HFFc6 (cell line): ENCODE measurements around the gene DPP7. TPM values are rescaled to one million over a fixed set of nuclear protein-coding genes. Genes with fewer than 3 reads are reported as not detected.

ENCODE experiments used
- DNase-seq: peaks from one replicate; pipeline ENCODE4 v3.0.0-alpha.2; 2018
- H3K27ac Mint-ChIP-seq: 2 replicates; pipeline ENCODE4 v1.8.0; 2020; ENCODE audit warnings: mild to moderate bottlenecking, mixed read lengths
- H3K27me3 Mint-ChIP-seq: 2 replicates; pipeline ENCODE4 v1.8.0; 2021; ENCODE audit warnings: mild to moderate bottlenecking, moderate library complexity, mixed read lengths; ENCODE audit not compliant: insufficient read depth
- H3K36me3 Mint-ChIP-seq: 2 replicates; pipeline ENCODE4 v1.8.0; 2021; ENCODE audit warnings: low read depth, mixed read lengths
- H3K4me1 Mint-ChIP-seq: 2 replicates; pipeline ENCODE4 v1.8.0; 2020; ENCODE audit warnings: low read depth, mixed read lengths
- H3K4me3 Mint-ChIP-seq: 2 replicates; pipeline ENCODE4 v1.8.0; 2020; ENCODE audit warnings: mild to moderate bottlenecking, moderate library complexity, mixed read lengths
- H3K9me3 Mint-ChIP-seq: 2 replicates; pipeline ENCODE4 v1.8.0; 2020; ENCODE audit warnings: mild to moderate bottlenecking, mixed read lengths
- long read RNA-seq: library from polyadenylated mRNA; unstranded; transcript quantifications from one replicate; pipeline ENCODE4 v2.0.0, GENCODE V29; 2019
- total RNA-seq, 6 experiments: library from RNA; stranded (reverse); fragmentation: NEBNext Ultra II Directional; extraction: Animal tissue kit (Norgen Biotek cat#: 25700); gene quantifications; 2 replicates in 1 of 6; 3 replicates in 5 of 6; pipeline ENCODE4 v1.2.3, GENCODE V29; 2021
- TF ChIP-seq, protein P1 (sequence below): fragments of 200-600 bp; sonication (generic); IDR thresholded peaks from 2 replicates; pipeline ENCODE4 v1.5.0; 2021; ENCODE audit warnings: antibody characterized with exemption, mild to moderate bottlenecking

DPP7 gene
- total RNA-seq = 10 to 100 TPM; 47.5 to 90.2 (median 51.1) TPM
- long read RNA-seq, transcript DPP7-201 (13 exons, 1,590 nt) = major isoform, 32 of 94 reads
- long read RNA-seq, partial matches to known transcripts = 24 of 94 reads
- long read RNA-seq, other reads (novel, unspliced or antisense) = 38 of 94 reads

DNA sequence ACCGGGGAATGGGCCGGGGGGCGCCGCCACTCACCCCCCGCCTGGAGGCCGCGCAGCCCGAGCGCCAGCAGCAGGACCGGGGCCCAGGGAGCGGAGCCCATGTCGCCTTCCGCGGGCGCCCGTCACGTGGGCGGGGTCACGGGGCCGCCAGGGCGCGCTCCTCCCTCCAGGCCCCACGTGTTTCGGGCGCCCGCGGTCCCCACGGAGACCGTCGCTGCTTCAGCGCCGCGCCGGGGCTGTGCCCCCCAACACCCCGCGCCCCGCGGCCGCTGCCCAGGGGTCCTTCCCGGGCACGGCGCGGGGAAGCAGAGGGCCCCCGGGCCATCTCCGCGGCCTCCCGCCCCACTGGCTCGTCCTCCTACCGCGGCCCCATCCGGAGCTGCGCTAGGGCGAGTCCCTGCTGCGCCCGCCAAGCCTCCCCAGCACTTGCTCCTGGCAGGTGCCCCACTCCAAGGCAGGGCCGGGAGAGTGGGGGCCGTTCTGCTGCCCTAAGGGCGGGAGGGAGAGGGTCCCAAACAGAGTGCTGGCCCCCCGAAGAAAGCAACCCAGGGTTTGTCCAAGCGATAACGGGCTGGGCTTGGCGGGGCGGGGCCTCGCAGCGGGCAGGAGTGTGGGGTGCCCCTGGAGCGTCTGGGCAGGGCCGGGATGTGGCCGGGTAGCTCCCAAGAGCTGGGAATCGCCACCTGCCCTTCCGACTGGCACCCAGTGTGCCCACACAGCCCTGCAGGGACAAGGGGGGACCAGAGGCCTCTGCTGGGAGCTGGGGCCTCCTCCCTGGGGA lies at the start of gene DPP7:
TSS of gene DPP7 (minus strand) at position 121 of the 781 bp plus-strand sequence. CDS start at position 101, 20 bp downstream.
- no peak within 1 kb of the TSS for H3K27ac Mint-ChIP-seq
- peak within 1 kb of the TSS; percentile 53 for H3K4me3 Mint-ChIP-seq
- peak; percentile 12 for DNase-seq
- H3K36me3 Mint-ChIP-seq = no peaks in the 10 kb centered on the region
- H3K4me1 Mint-ChIP-seq = no peaks in the 10 kb centered on the region
- H3K9me3 Mint-ChIP-seq = no peaks in the 10 kb centered on the region
- TF ChIP-seq, protein P1, sequence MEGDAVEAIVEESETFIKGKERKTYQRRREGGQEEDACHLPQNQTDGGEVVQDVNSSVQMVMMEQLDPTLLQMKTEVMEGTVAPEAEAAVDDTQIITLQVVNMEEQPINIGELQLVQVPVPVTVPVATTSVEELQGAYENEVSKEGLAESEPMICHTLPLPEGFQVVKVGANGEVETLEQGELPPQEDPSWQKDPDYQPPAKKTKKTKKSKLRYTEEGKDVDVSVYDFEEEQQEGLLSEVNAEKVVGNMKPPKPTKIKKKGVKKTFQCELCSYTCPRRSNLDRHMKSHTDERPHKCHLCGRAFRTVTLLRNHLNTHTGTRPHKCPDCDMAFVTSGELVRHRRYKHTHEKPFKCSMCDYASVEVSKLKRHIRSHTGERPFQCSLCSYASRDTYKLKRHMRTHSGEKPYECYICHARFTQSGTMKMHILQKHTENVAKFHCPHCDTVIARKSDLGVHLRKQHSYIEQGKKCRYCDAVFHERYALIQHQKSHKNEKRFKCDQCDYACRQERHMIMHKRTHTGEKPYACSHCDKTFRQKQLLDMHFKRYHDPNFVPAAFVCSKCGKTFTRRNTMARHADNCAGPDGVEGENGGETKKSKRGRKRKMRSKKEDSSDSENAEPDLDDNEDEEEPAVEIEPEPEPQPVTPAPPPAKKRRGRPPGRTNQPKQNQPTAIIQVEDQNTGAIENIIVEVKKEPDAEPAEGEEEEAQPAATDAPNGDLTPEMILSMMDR = peak; percentile 21; the same call in 1 of the 2 replicates
- H3K27me3 Mint-ChIP-seq = no peaks in the 10 kb centered on the region; the same call in 1 of the 2 replicates

DNA sequence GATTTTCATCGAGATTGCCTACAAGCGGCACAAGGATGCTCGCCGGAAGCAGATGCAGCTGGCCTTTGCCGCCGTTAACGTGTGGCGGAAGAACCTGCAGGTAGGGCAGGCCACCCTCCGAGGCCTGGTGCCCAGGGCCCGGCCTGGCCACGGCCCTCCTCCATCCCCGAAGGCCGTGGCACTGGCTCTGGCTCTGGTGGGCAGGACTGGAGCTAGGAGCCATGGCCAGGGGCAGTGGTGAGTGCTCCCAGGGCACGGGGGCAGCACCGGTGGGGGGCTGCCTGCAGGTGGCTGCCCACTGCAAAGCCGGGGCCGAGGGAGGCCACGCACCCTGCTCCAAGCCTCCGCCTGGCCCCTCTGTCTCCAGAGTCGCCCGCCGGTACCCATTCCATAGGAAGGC lies 49.3 kb upstream of the DPP7 start:
- no peak for DNase-seq
- no peak overlapping the region for H3K4me3 Mint-ChIP-seq

DNA sequence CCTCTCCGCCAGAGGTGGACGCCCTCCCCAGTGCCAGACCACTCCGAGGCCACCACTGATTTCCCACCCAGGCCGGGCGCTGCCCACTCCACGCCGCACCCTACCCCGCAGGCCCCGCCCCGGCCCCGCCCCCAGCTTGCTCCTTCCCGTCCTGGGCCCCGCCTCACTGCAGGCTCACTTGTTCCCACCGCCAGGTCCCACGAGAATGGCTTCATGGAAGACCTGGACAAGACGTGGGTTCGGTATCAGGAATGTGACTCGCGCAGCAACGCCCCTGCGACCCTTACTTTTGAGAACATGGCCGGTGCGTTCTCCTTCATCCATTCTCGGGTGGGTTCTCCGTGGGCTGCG lies 48.8 kb upstream of the DPP7 start:
- Mint-ChIP-seq H3K27me3 (peaks cover 33% of the 10 kb centered on the region), H3K27ac (no peak overlapping the region), H3K4me1 (no peaks in the 10 kb centered on the region), H3K36me3 (no peaks in the 10 kb centered on the region), H3K9me3 (no peaks in the 10 kb centered on the region), H3K4me3 (peak overlapping the region; percentile 71)
- no peak for DNase-seq
- TF ChIP-seq, protein P1 = no peak

More for the DNA sequence above, 49.3 kb upstream of the DPP7 start:
- Mint-ChIP-seq H3K27ac (no peak overlapping the region), H3K9me3 (no peaks in the 10 kb centered on the region), H3K36me3 (no peaks in the 10 kb centered on the region), H3K27me3 (peaks cover 34% of the 10 kb centered on the region), H3K4me1 (no peaks in the 10 kb centered on the region)
- TF ChIP-seq, protein P1 = no peak

DNA sequence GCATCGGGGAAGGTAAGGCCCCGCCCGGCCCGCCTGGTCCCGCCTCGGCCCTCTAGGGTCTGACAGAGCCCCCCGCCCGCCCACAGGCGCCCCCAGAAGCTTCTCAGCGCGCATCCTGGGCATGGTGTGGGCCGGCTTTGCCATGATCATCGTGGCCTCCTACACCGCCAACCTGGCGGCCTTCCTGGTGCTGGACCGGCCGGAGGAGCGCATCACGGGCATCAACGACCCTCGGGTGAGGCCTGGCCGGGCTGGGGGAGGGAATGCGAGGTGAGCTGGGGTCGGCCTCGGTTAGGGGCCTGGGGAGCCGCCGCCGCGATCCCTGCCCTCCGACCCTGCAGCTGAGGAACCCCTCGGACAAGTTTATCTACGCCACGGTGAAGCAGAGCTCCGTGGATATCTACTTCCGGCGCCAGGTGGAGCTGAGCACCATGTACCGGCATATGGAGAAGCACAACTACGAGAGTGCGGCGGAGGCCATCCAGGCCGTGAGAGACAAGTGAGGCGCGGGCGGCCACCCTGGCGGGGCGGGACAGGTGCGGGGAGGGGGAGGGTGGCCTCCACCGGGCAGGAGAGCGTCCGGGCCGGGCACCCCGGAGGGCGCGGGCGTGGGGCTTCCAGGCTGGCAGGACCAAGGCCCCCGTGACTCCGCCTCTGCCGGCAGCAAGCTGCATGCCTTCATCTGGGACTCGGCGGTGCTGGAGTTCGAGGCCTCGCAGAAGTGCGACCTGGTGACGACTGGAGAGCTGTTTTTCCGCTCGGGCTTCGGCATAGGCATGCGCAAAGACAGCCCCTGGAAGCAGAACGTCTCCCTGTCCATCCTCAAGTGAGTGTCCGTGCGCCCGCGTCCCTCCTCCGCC lies 48.2 kb upstream of the DPP7 start:
- Mint-ChIP-seq H3K4me3 (peak overlapping the region; percentile 71), H3K9me3 (no peaks in the 10 kb centered on the region), H3K36me3 (no peaks in the 10 kb centered on the region), H3K27ac (no peak overlapping the region), H3K27me3 (peaks cover 33% of the 10 kb centered on the region), H3K4me1 (no peaks in the 10 kb centered on the region)
- TF ChIP-seq, protein P1 = no peak
- DNase-seq = peak; percentile 21

DNA sequence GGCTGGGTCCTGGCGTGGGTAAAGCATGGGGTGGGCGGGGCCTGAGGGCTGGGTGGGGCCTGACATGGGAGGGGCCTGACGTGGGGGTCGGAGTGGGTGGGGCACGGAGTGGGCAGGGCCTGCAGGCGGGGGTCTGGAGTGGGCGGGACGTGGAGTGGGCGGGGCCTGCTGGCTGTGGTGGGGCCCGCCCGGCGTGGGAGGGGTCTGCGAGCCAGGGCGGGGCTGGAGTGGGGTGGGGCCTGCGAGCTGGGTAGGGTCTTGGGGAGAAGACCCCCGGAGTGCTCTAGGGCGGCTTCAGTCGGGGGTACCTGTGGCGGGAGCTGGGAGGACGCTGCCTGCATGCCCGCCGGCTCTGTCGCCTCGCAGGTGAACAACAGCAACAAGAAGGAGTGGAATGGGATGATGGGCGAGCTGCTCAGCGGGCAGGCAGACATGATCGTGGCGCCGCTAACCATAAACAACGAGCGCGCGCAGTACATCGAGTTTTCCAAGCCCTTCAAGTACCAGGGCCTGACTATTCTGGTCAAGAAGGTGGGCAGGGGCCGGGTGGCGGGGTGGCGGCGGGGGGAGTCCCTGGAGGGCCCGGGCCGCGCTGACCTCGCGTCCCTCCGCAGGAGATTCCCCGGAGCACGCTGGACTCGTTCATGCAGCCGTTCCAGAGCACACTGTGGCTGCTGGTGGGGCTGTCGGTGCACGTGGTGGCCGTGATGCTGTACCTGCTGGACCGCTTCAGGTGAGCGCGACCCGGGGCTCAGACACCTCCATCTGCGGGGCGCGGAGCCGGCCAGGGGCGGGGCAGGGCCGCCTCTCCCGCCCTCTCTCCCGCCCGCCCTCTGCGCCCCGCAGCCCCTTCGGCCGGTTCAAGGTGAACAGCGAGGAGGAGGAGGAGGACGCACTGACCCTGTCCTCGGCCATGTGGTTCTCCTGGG lies 47.3 kb upstream of the DPP7 start:
- Mint-ChIP-seq H3K36me3 (no peaks in the 10 kb centered on the region), H3K27me3 (peaks cover 32% of the 10 kb centered on the region), H3K4me1 (no peaks in the 10 kb centered on the region), H3K9me3 (no peaks in the 10 kb centered on the region), H3K4me3 (no peak overlapping the region), H3K27ac (no peak overlapping the region)
- DNase-seq = no peak
- TF ChIP-seq, protein P1 = no peak
